Sciatic nerve (tissue), 2 donors: Measurements from ENCODE around the gene TENM4. TPM values are rescaled to one million over a fixed set of nuclear protein-coding genes. Genes with fewer than 3 reads are reported as not detected.

Experiments
- ATAC-seq: fragments of 200-7000 bp; cut with Tn5 transposase; one replicate; pipeline ENCODE4 v1.9.1; 2020; ENCODE audit warnings: mild to moderate bottlenecking, moderate library complexity
- DNase-seq: peaks from one replicate; pipeline ENCODE4 v3.0.0-alpha.2; 2020; ENCODE audit warnings: low spot score
- intact Hi-C: fragments of 100-400 bp; cut with DNase I; formaldehyde crosslinking; loops from one replicate; pipeline ENCODE4 v1.14.2; 2022
- total RNA-seq: library from RNA; stranded (reverse); fragmentation: NEBNext Ultra II Directional; extraction: Animal tissue kit (Norgen Biotek cat#: 25700); gene quantifications from one replicate; pipeline ENCODE4 v1.2.1, GENCODE V29; 2021
- donor health status: DM: no; HTN: no; CAD: no.
- donor health status: DM: no; HTN: no; CAD: no.

TENM4 gene
- total RNA-seq, 1 donor from 2014 or later: 16.5 TPM

DNA sequence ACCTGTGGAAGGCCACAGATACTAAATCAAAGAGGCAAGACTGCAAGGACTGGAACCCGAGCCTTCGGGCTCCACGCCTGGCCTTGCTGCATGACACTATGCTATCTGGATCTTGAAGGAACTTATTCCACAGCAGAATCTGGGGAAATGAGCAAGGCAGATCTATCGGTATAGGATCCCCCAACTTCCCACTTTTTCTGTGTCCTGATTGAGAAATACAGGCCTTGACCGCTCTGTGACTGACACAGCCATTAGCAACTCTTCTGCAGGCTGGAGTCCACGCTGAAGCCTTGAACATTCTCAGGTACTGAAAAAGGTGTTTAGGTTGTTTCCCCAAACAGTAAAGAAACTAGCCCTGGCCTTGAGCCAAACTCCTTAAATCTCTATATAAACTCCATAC lies 625.0 kb downstream of the TENM4 start:
- intact Hi-C loops: no loop called here
- ATAC-seq (no peak), DNase-seq (no peak)

DNA sequence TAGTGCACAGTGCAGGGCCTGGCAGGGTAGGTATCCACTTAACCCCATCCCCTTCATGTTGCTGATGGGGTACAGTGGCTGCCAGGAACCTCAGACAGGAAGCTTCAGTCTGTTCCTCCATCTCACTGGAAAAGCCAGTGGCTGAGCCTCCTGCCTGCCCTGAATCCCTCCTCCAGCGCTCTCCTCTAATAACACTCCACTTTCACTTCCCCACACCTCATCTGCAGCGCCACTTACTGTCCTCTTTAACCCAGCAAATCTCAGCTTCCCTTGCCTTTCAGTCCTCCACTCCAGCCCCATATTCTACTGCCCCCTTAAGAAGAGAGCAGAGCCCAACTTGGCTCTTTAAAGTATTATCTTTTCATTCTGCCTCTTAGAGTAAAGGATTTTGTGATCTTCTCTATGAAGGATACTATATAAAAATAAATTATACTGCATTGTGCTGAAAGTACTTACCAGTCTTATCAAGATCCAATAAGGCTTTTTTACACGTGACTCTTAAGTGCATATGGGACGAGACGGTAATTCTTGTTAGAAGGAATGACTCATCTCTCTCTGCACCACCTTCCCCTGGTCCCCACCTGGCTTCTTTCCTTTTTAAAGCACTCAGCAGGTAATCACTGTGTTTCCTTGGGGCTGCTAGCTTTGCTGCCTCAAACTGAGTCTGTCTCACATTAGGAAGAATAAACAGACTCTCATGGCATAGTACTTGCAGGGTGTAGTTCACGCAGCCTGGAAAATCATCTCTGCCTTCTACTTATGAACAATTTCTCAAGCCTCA lies 628.1 kb downstream of the TENM4 start:
- intact Hi-C loops: no loop called here
- ATAC-seq: peak; percentile 30

DNA sequence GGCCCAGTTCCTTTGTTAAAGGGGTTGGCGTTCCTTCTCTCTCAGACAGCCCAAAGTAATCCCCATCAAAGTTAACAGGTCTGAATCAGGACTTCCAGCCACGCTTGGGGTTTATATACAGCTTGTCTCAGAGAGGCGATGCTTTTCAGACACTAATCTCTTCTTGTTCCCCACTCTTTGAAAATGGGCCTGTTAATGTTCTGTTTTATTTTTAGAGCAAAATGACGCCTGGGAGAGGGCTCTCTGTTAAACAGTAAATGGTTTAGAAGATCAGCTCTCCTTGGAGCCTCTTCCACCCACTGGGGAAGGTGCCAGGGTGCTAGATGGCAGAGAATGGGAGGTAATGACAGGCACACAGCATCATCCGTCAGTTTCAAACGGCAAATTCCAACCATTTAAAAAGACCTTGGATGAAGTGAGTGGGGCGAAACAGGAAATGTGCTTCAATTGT lies 630.2 kb downstream of the TENM4 start:
- intact Hi-C loops: no loop called here
- DNase-seq (no peak), ATAC-seq (no peak)

More for the DNA sequence above, 628.1 kb downstream of the TENM4 start:
- DNase-seq: no peak

DNA sequence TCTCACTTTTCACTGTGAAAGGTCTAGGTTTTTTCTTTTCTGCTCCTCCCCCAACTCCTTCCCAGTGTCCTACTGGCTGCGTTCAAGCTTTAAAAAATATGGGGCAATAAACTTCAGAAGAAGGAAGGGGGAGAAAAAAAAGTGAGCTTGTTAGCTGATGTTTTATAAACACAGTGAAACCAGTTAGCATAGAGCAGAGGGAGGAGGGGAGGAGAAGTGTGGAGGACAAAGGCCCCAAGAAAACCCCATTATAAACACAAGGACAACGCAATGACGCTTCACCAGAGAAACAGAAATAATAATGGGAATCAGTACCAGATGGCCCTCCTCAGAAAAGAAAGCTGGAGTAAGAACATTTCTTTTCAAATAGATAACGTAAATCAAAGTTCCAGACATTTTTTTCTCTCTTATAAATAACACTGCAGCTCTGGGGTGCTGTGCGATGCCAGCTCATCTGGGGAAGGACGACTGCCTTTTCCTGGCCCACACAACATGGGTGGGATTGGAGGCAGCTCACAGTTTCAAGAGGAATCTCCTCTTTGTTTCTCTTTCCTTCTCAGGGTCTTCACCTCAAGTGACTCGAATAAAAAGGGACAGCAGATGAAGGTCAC lies 630.8 kb downstream of the TENM4 start:
- intact Hi-C loops: no loop called here
- ATAC-seq (no peak), DNase-seq (no peak)

DNA sequence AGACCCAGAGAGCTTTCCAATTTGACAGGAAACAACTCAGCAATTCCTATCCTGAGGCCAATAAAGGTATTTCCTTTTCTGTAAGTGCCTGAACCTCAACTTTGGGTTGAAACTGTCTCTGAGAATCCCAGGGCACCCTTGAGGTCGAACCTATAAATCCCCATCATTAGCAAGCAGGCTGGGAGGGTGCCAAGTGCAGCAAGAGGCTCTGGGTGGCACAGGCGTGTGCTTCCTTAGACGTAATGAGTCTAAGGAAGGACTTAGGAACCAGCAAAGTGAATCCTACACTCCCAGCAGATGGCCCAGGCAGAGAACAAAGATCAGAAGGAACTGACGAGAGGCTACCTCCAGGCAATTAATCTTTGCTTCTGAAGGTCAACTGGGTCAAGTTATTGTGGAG lies 631.9 kb downstream of the TENM4 start:
- DNase-seq (no peak), ATAC-seq (no peak)
- intact Hi-C loops: no loop called here

DNA sequence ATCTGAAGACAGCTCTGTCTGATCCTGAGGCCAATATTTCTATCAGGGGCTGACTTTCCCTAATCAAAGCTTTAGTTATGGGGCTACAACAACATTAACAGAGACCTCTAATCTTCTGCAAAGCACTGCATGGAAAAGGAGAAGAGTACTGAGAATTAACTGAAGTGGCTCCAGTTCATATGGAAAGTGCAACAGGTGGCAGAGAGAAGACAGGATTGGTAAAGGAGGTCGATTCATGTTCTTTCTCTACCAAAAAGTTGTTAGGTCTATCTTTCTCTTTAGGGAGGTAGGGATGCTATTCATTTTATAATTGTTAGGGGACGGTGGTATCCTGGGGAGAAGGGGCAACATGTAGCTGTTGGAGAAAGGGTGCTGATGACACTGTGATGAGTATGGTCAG lies 633.5 kb downstream of the TENM4 start:
- no peak for DNase-seq
- intact Hi-C loops: no loop called here
- no peak for ATAC-seq

DNA sequence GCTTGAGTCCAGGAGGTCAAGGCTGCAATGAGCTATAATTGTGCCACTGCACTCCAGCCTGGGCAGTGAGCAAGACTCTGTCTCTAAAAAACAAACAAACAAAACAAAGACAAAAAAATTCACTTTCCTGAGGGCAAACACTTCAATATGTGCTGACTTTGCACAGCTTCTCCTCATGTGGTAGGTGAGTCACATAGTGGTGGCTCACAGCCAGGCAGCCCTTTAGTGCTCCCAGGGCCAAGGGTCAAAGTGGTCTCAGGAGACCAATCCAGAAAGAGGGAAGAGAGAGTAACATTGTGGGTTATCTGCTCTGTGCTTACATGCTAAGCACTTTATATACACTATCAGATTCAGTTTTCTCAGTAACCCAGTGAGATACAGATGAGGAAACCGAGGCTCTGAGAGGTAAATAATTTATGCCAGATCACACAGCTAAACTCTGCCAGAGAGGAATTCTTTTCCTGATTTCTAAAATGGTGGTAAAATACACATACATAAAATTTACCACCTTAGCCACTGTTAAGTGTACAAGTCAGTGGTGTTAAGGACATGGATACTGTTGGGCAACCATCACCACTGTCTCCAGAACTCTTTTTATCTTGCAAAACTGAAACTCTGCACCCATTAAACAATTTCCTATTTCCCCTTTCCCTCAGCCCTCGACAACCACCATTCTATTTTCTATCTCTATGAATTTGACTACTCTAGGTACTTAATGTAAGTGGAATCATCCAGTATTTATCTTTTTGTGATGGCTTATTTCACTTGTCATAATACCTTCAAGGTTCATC lies 634.4 kb downstream of the TENM4 start:
- intact Hi-C loops: no loop called here
- DNase-seq: no peak
- no peak for ATAC-seq

DNA sequence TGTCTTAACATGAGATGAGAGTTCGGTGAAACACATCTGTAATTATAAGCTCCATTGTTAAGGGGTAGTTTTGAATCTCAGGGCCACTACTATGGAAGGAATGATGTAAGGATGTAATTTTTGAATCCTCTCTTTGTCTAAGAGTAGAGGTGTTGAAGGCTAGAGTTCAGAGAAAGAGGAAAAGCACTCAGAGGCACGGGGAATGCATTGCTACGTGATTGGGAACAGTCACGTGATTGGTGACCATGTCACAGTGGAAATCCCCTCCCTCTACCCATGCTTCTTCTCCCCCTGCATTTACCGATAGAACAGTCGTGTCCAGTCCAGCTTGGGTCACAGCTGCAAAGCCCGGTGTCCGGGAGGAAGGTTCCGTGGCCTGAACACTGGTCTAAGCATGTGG lies 635.8 kb downstream of the TENM4 start:
- no peak for ATAC-seq
- intact Hi-C loops: no loop called here

DNA sequence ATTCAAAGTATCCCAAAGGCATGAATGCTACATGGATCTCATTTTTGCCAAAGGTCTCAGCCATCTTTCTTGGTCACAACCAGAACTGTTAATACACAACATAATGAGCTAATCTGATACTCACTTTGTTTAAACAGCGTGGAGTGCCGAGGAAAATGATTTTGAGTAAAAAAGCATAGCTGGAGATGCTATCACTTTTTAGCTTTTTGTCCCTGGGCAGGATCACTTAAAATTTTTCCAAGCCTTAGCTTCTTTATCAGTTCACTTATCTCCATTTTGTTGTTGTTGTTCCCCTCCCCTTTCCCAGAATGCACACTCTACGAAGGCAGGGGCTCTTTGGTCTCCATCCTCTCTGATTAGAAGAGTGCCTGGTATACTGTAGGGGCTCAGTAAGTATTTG lies 636.8 kb downstream of the TENM4 start:
- intact Hi-C loops: no loop called here
- ATAC-seq: no peak
- no peak for DNase-seq

More for the DNA sequence above, 635.8 kb downstream of the TENM4 start:
- no peak for DNase-seq

DNA sequence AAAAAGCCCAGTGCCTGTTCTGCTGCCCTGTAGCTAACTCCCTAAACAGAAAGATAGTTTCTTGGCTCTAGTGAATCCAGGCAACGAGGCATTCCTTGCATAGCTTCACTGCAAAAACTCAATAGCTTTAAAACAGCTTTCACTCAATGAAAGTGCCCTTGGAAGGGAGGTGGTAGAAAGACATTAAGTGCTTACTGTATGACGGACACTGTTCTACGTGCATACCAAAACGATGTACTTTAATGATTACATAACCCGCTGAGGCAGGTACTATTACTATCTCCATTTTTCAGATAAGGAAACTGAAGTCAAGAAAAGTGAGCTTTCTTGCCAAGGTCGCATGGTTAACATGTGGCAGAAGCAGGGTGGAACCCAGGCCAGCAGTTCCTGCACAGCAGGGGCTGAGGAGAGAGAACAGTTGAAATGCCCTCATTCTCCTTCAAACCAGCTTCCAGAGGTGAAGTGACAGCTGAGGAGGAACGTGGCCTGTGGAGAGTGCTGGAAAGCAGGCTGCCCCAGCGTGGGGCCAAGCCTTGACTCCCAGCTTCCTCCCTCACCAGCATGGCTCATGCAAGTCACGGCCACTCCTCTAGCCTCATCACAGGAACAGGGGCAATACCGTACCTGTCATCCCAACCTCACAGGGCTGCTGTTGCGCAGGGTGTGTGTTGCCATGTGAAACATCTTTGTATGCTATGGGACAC lies 638.6 kb downstream of the TENM4 start:
- no peak for DNase-seq
- intact Hi-C loops: no loop called here
- peak; percentile 5 for ATAC-seq

DNA sequence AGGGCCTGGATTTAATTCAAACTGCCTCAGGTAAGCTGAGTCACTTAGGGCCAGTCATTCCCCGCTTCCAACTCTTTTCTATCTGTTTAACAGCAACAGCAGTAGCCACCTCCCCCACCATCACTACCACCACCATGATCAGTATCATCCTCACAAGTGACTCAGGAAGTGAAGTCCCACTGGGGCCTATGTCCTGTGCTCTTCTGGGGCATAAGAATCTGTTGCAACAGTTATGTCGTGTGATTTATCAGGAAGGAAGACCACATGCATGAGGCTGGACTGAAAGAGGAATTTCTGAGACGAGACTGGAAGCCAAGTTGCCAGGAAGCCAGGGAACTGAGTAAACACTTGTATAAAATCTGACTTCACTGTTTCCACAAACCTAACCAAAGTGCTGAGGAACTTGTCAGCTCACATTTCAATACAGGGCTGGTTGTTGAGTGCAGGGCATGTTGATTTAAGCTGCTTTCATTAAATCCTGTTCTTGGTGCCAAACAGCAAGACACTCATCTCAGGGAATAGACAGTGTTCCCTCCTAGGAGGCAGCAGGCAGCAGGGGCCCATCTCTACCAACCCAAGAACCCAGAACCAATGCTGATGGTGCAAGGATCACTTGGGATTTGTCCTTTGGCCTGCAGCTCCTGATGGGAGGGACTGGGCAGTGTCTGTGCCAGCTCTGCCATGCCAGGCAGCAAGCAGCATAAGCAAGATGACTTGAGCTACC lies 639.5 kb downstream of the TENM4 start:
- DNase-seq (peak; percentile 65), ATAC-seq (peak; percentile 90)
- intact Hi-C loops: no loop called here

DNA sequence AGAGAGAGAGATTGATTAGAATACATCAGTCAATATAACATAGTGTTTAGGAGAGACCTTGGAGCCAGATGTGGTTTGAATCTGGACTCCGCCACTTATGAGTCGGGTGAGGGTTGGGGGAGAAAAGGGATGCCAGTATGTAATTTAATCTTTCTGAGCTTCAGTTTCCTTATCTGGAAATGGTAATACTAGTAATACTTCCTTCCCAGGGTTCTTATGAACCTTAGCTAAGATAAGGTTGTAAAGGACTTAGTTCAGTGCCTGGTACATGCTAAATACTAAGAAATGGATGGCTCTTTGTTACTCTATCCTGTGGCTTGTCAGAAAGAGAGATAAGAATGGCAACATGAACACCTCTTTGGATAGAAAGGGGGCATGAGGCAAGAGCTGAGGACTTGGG lies 640.1 kb downstream of the TENM4 start:
- intact Hi-C loops: no loop called here
- DNase-seq: no peak
- no peak for ATAC-seq

DNA sequence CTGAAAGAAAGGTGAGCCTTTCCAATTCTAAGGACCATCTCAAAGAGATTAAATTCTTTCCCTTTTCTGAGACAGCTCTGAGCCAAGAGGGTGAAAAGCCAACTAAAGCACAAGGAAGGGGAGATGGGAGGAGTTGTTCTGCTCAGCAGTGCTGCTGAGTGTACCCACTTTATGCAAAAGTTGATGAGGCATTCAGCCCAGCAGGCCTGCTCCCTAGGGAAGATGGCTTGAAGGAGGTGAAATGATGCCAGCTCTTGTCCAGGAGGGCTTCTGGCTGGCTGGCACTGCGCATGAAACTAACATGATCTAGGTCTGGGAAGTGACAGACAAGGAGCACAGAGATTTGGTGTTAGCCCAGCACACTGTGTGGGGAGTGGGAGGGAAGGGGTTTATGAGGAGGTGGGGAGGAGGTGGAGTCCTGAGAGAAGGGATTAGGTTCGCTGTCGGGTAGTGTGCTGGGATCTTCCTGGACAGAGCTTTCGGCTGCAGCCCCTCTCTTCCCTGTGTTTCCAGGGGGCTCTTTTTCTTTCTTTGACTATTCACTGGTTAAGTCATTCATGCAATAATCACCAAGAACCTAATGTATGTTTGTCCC lies 640.6 kb downstream of the TENM4 start:
- DNase-seq (no peak), ATAC-seq (no peak)
- intact Hi-C loops: no loop called here

DNA sequence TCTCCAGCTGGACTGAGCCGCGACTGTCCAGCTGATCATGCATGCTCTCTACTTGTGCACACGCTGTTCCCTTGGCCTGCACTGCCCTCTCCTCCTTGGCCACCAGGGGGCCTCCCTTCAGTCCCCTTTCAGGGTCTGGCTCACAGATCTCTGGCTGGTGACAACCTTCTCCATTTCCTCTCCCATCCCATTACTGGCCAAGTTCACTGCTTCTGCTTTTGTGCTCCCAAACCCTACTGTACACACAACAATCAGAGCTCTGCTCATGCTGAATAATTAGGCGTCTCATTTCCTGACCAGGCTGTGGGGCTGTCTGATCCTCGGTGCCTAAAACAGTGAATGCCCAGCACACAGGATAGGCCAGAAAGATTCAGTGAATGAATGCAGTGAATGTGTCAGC lies 642.2 kb downstream of the TENM4 start:
- ATAC-seq (peak; percentile 77), DNase-seq (peak; percentile 82)
- intact Hi-C loops: no loop called here

DNA sequence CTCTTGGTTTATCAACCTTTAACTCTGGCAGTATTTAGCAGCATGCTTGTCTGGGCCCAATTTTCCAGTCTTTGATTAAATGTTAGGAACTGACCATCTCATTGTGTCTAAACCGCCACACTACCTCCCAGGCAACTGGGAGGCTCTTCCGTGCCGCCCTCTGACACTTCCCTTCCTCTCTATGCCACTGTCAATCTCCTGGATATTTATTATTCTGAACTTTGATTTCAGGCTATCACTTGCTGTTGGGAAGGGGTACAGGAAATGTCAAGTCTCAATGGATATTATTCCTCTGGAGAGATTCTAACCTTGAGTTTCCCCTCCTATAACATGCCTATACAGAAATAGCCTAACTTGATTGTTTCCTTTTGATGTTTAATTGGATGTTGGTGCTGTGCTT lies 643.3 kb downstream of the TENM4 start:
- no peak for DNase-seq
- ATAC-seq: no peak
- intact Hi-C loops: no loop called here

DNA sequence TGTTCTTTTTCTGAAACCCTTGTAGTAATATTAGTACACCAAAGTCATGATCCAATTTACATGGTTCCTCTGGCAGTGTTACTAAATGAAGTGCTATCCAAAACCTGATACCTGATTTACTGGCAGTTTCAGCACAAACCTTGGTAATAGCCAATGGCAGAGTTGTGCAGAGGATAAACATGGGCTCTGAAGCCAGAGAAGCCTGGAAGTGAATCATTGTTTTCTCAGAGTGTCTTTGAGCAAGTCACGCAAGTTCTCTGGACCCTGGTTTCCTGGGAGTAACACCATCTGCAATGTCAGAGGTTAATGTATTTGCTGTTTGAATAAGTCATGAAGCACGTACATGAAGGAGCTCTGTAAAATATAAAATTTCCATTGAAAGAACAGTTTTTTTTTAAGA lies 643.9 kb downstream of the TENM4 start:
- intact Hi-C loops: no loop called here
- no peak for ATAC-seq

DNA sequence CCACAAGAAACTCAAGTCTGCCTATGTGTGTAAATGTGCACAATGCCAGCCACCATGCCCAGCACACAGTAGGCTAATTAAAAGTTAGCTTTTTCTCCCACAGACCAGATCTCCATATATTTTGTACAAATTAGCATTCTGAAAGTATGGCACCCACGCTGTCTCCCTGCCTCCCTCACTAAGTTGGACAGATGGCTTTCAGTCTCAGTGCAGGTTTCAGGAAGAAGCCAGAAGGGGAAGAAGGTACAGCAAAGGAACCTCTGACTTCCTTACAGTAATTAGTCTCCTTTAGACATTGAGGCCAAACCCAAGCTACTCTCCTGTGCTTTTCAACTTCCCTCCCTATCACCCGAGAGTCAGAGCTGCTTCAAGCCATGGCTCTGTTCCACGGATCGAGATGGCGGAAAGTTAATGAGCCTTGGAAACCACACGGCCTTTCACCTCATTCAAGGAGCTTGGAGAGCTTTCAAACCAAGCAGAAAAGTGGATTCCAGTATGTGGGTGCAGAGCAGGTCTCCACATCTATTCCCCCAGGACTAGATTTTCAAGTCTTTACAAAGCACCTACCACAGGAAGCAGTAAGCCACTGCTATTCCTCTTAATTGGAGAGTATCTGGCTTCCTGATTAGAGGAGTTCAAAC lies 645.1 kb downstream of the TENM4 start:
- ATAC-seq (peak; percentile 43), DNase-seq (no peak)
- intact Hi-C loops: no loop called here

More for the DNA sequence above, 643.9 kb downstream of the TENM4 start:
- DNase-seq: no peak

DNA sequence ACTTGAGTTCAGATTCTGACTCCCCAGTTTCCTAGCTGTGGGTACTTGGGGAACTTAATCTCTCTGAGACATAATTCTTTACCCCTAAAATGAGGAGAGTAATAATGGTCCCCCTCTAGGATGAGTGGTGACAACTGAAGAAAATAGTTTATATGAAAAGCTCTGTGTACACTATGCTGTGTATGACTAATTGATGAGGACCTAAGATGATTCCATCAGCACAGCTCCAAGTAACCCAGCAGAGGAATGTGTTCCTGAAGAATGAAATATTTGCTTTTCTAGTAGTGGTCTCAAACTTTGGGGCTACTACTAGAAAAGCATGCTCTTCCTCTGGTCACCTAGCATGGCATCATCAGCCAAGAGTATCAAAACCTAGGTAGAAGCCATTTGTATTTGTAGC lies 648.9 kb downstream of the TENM4 start:
- intact Hi-C loops: no loop called here
- DNase-seq: no peak

More for the DNA sequence above, 648.9 kb downstream of the TENM4 start:
- ATAC-seq: no peak
